WI38 (cell line): Measurements from ENCODE around the gene CTAG1A.
"Not testable (repeated sequence)": the region's sequence is repeated elsewhere in the genome, so short reads cannot be mapped to it uniquely, and the experiment has no call there.

Experiments used
- H3K4me3 ChIP-seq: 2 replicates; pipeline ENCODE4 v1.5.1; 2011; ENCODE audit warnings: low read depth, mild to moderate bottlenecking, control low read depth, low read length
- CTCF ChIP-seq: IDR thresholded peaks from 2 replicates; pipeline ENCODE4 v1.5.1; 2012; ENCODE audit warnings: low read depth, mild to moderate bottlenecking, control low read depth, low read length

The CTAG1A gene

GRCh38 chrX:154605566-154605965 is 20.6 kb downstream of the CTAG1A start:
- TF ChIP-seq CTCF = no peak

GRCh38 chrX:154607370-154607769 is 22.4 kb downstream of the CTAG1A start:
- TF ChIP-seq CTCF = no peak
- H3K4me3 ChIP-seq = no peak overlapping the region

More at GRCh38 chrX:154605566-154605965, 20.6 kb downstream of the CTAG1A start:
- no peak overlapping the region for H3K4me3 ChIP-seq

- H3K4me3 ChIP-seq = not testable (repeated sequence)
Observed at GRCh38 chrX:154607976-154608375, 23.0 kb downstream of the CTAG1A start.

- H3K4me3 ChIP-seq = not testable (repeated sequence)
Observed at GRCh38 chrX:154608823-154609222, 23.9 kb downstream of the CTAG1A start.

- H3K4me3 ChIP-seq = not testable (repeated sequence)
Observed at GRCh38 chrX:154611146-154611545, 26.2 kb downstream of the CTAG1A start.

- not testable (repeated sequence) for H3K4me3 ChIP-seq
Observed at GRCh38 chrX:154613586-154613985, 28.7 kb downstream of the CTAG1A start.

- not testable (repeated sequence) for H3K4me3 ChIP-seq
Observed at GRCh38 chrX:154619182-154619581, 34.2 kb downstream of the CTAG1A start, which contains the start of gene CTAG1B. Gene CTAG1B (minus strand): TSS chrX:154619282. CDS start chrX:154619218, 64 bp downstream.

GRCh38 chrX:154620767-154621414 is 36.0 kb downstream of the CTAG1A start:
- H3K4me3 ChIP-seq = not testable (repeated sequence)

GRCh38 chrX:154628960-154629359 is 44.0 kb downstream of the CTAG1A start:
- not testable (repeated sequence) for H3K4me3 ChIP-seq

- not testable (repeated sequence) for H3K4me3 ChIP-seq
Observed at GRCh38 chrX:154630949-154631348, 46.0 kb downstream of the CTAG1A start.

GRCh38 chrX:154633661-154634060 is 48.7 kb downstream of the CTAG1A start:
- not testable (repeated sequence) for H3K4me3 ChIP-seq
